Measurements from ENCODE around the gene CDKL5. TPM values are rescaled to one million over a fixed set of nuclear protein-coding genes. Genes with fewer than 3 reads are reported as not detected.

Gene CDKL5
- total RNA-seq = 1 to 10 TPM; 1.3 to 1.4 TPM

DNA sequence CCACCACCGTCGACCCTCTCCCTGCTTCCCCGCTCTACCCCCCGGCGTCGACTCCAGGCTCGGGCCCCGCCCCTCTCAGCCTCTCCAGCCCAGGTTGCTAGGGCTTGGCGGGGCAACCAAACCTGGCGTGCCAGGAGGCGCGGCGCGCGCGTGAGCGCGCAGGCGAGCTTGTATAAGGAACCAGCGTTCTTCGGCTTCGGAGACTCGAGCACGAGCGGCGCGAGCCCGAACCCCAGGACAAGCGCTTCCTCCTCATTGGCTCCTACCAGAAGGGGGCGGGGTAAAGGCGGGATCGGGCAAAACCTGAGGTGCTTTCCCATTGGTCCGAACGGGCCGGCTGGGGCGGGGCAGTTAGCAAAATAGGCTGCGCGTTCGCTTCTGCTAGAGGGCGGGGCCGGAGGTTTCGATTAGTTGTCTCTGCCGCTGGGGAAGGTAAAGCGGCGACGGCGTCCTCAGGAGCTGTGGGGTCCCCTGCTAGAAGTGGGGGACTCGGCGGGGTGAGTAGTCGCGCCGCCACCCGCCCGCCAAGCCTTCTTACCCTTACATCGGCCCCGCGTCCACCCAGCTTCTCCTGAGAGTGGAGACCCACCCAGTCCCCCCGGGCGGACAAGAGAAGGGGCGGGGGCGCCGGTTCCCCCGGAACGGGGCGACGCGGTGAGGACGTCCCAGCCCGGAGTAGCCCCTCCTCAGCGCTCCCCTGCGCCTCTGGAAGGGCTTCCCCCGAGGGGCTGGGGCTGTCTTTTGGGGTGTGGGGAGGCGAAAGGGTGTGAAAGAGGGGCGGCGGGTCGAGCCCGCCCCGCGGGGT lies at the start of gene CDKL5:
TSS of gene CDKL5 (plus strand) at position 410 of the 805 bp plus-strand sequence. CDS start 81,489 bp downstream, outside the sequence.

DNA sequence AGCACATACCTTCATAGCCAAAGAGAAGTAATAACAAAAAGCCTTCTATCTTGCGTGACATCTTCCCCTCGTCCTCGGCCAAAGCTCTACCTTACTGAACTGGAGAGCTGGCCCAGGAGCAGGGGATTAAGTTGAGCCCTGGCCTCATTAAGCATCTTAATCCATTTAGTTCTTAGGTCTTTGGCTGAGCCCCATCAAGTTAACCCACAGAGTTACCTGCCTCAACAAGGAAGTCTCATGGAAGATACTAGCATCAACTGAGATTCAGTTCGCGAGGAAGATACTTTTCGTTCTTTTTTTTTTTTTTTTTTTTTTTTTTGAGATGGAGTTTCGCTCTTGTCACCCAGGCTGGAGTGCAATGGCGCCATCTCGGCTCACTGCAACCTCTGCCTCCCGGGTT lies 246.6 kb downstream of the CDKL5 start, which contains the start of gene RS1:
TSS of gene RS1 (minus strand) at position 101 of the 400 bp plus-strand sequence. CDS start at position 61, 40 bp downstream.

Other genes with a start within 250 kb of the CDKL5 start
- not detected for gene BEND2, start 204.7 kb upstream of the CDKL5 start, total RNA-seq
- 1 to 10 TPM; 1.7 to 2.1 TPM for gene SCML2, start 70.9 kb upstream of the CDKL5 start, total RNA-seq
- not detected for gene RS1, start 246.5 kb downstream of the CDKL5 start, total RNA-seq

Measured in activated naive CD4-positive, alpha-beta T cell treated with anti-CD3 and anti-CD28 coated beads, Interleukin-2, amount 10 ng/mL, durations not matched to agents 5 hours and 36 hours (primary cell).